Esophagus (tissue), 2 donors: ENCODE data around the gene ITM2A. TPM values are rescaled to one million over a fixed set of nuclear protein-coding genes. Genes with fewer than 3 reads are reported as not detected.

Source experiments
- H3K27ac ChIP-seq, 2 donors: one replicate each; pipeline ENCODE4 v1.5.1; 2013; ENCODE audit warnings: low read depth in 2 of 2, mild to moderate bottlenecking in 2 of 2, inconsistent platforms in 1 of 2, low read length in 1 of 2, moderate library complexity in 1 of 2
- H3K27me3 ChIP-seq, 2 donors: one replicate each; pipeline ENCODE4 v1.6.1; 2013; ENCODE audit warnings: low read length in 2 of 2, control low read depth in 1 of 2, mild to moderate bottlenecking in 1 of 2; ENCODE audit not compliant: insufficient read depth in 2 of 2, control insufficient read depth in 1 of 2
- H3K36me3 ChIP-seq, 2 donors: one replicate each; pipeline ENCODE4 v1.6.1; 2013; ENCODE audit warnings: low read length in 1 of 2; ENCODE audit not compliant: control insufficient read depth in 2 of 2, insufficient read depth in 2 of 2
- H3K4me1 ChIP-seq, 2 donors: one replicate each; pipeline ENCODE4 v1.6.1; 2013; ENCODE audit warnings: low read length in 1 of 2; ENCODE audit not compliant: control insufficient read depth in 2 of 2, insufficient read depth in 2 of 2
- H3K4me3 ChIP-seq, 2 donors: one replicate each; pipeline ENCODE4 v1.5.1; 2013; ENCODE audit warnings: low read length in 2 of 2, mild to moderate bottlenecking in 2 of 2, low read depth in 1 of 2, moderate library complexity in 1 of 2
- H3K9me3 ChIP-seq, 2 donors: one replicate each; pipeline ENCODE4 v1.6.1; 2013; ENCODE audit warnings: mild to moderate bottlenecking in 2 of 2, low read depth in 1 of 2, low read length in 1 of 2, moderate library complexity in 1 of 2; ENCODE audit not compliant: control insufficient read depth in 2 of 2, insufficient read depth in 1 of 2
- WGBS, 2 donors: extraction: QIAGEN DNeasy Blood & Tissue Kit; methylation state at CpG; one replicate each; pipeline ENCODE4 v1.1.7; 2013; 5-methylcytosine and 5-hydroxymethylcytosine counted together
- polyA plus RNA-seq, 2 donors: library from polyadenylated mRNA; stranded (reverse); fragments of 200-250 nt; gene quantifications; one replicate each; pipeline ENCODE4 v1.2.3, GENCODE V29; 2013
- donor health status: healthy with polysubstance abuse.
- donor health status: Bipolar disorder and iron deficiency.

Gene ITM2A
- polyA plus RNA-seq, 2 donors: 2.2 to 9.7 TPM

- H3K36me3 ChIP-seq: no peaks in the 10 kb centered on the region
- H3K27me3 ChIP-seq: no peaks in the 10 kb centered on the region
- H3K9me3 ChIP-seq: no peaks in the 10 kb centered on the region
- no peak overlapping the region for H3K4me3 ChIP-seq
- H3K4me1 ChIP-seq: no peaks in the 10 kb centered on the region
- 75 to 93% methylated on average over 1 of the region's 1 CpG for WGBS, 2 donors
- no peak overlapping the region for H3K27ac ChIP-seq
These were observed 4.5 kb upstream of the ITM2A start for GRCh38 chrX:79371640-79372039.

DNA sequence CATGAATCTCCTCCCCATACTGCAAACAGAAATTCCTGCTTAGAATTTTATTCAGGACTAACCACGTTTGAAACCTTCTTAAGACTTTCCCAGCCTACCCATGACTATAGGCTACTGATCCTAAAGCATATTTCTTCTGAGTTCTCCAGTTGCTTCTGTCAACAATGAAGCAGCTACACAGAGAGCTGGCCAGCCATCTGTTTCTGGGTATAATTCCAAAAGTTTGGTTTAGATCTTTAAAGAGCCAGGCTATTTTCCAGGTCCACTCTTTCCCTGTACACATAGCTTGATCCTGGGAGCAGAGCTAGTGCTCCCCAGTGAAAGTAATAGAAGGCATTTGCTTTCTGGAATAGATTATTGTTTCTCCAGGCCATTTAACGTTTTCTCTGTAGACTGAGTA is 4.0 kb upstream of the ITM2A start:
- H3K4me1 ChIP-seq: no peaks in the 10 kb centered on the region
- H3K9me3 ChIP-seq: no peaks in the 10 kb centered on the region
- WGBS, 2 donors: 22 to 44% methylated on average over 2 of the region's 2 CpGs
- no peak overlapping the region for H3K27ac ChIP-seq
- H3K36me3 ChIP-seq: no peaks in the 10 kb centered on the region
- H3K27me3 ChIP-seq: no peaks in the 10 kb centered on the region
- H3K4me3 ChIP-seq: no peak overlapping the region

DNA sequence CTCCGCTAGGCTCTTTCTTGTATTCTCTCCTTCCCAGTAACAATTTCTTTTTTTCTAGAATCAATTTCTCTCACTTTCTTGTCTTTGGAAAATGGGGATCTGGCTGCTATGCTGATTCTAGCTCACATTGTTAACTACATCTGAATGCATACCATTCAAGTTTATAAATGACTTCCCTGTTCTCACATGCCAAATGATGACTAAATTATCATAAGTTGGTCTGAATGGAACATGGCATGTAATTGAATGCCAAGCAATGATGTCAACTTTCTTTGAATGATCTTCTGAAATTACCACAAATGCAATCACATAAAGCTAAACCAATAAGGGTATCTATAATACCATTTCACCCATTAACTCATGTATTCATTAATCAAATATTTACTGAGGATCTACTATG is 2.7 kb upstream of the ITM2A start:
- no peaks in the 10 kb centered on the region for H3K36me3 ChIP-seq
- H3K4me1 ChIP-seq: no peaks in the 10 kb centered on the region
- H3K27ac ChIP-seq: no peak overlapping the region
- no peaks in the 10 kb centered on the region for H3K27me3 ChIP-seq
- no peaks in the 10 kb centered on the region for H3K9me3 ChIP-seq
- WGBS, 2 donors: 89 to 96% methylated on average over 1 of the region's 1 CpG
- no peak overlapping the region for H3K4me3 ChIP-seq

DNA sequence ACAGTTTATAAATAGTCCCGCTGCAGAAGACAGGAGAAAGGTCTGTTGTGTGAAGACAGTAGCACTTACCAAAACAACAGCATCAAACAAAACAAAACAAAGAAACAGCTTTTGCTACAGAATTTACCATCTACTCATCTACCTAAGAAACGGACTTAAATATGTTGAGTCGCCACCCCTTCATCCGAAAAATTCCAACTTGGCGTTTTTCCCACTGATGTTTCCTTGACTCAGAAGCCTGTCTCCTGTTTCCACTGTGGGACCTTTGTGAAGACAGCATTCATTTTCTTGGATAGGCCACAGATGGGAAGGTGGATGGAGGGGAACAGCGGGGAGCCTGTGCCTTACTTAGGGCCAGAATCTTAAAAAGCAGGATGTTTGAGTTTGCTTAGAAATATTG is 1.3 kb upstream of the ITM2A start:
- H3K27ac ChIP-seq: no peak overlapping the region
- H3K27me3 ChIP-seq: no peaks in the 10 kb centered on the region
- no peaks in the 10 kb centered on the region for H3K4me1 ChIP-seq
- H3K4me3 ChIP-seq: no peak overlapping the region
- WGBS, 2 donors: 75 to 78% methylated on average over 6 of the region's 6 CpGs
- H3K9me3 ChIP-seq: no peaks in the 10 kb centered on the region
- H3K36me3 ChIP-seq: no peaks in the 10 kb centered on the region

DNA sequence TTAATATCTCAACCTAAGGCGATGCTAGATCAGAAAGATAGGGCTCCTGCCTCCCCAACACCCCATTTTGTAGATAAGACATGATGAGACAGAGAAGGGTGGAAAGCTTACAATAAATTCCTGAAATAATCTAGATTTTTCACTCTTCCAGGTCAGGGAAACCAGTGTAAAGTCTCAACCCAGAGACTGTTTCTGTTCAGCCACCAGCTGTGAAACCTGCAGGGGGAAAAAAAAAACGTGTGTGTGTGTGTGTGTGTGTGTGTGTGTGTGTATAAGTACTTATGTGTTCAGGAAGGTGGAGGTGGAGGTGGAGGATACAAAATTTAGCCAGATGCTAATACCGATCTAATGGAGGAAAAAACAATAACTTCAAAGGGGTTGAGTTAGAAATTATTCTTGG is 773 bp upstream of the ITM2A start:
- Histone ChIP-seq H3K27ac (no peak overlapping the region), H3K9me3 (no peaks in the 10 kb centered on the region), H3K4me3 (no peak overlapping the region), H3K36me3 (no peaks in the 10 kb centered on the region), H3K27me3 (no peaks in the 10 kb centered on the region), H3K4me1 (no peaks in the 10 kb centered on the region)
- 41 to 43% methylated on average over 3 of the region's 3 CpGs for WGBS, 2 donors

GRCh38 chrX:79366556-79366872 is 620 bp downstream of the ITM2A start:
- WGBS, 2 donors: 1 to 18% methylated on average over 6 of the region's 6 CpGs
- Histone ChIP-seq H3K4me1 (no peaks in the 10 kb centered on the region), H3K27ac (peak overlapping the region in 1 of 2 donors; percentile 58), H3K36me3 (no peaks in the 10 kb centered on the region), H3K9me3 (no peaks in the 10 kb centered on the region), H3K4me3 (peak overlapping the region; percentile 43 to 51), H3K27me3 (no peaks in the 10 kb centered on the region)

DNA sequence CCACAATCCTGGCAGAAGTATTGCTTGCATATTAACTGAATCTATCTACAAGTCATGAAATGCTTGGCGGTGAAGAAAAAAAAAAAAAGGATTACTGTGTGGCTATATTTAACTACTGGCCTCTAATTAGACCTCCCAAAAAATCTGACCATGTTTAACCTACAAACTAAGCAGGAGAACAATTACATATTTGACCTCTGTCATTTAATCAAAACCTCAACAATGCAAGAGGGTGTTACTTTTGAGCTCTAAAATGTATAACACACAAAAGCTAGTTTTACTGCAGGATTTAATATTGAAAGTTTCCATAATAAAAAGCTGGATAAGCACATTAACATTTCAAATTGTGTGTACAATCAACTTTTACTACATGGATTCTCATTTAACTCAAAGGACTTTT is 1.5 kb downstream of the ITM2A start:
- no peaks in the 10 kb centered on the region for H3K36me3 ChIP-seq
- H3K27me3 ChIP-seq: no peaks in the 10 kb centered on the region
- H3K9me3 ChIP-seq: no peaks in the 10 kb centered on the region
- 26 to 38% methylated on average over 1 of the region's 1 CpG for WGBS, 2 donors
- H3K4me3 ChIP-seq: no peak overlapping the region
- no peaks in the 10 kb centered on the region for H3K4me1 ChIP-seq
- H3K27ac ChIP-seq: no peak overlapping the region

DNA sequence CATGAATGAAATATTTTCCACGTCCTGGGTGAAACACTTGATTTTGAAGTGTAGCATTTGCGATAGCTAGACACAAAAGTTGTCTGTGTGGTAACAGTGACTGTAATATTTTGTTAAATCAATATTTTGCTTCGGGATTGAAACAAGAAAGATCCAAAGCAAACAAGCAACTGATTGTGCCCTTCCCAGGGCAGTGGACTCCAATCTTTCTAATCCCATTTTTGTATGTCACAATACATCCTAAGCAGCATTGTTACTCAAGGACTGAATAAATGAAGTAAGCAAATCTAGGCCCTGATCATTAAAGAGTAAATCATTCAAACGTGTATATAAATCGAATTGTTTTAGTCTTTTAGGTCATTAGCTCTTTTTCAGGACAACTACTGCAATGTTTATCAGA is 2.8 kb downstream of the ITM2A start:
- H3K4me3 ChIP-seq: no peak overlapping the region
- H3K27ac ChIP-seq: no peak overlapping the region
- H3K27me3 ChIP-seq: no peaks in the 10 kb centered on the region
- H3K4me1 ChIP-seq: no peaks in the 10 kb centered on the region
- WGBS, 2 donors: 47 to 50% methylated on average over 5 of the region's 5 CpGs
- no peaks in the 10 kb centered on the region for H3K9me3 ChIP-seq
- H3K36me3 ChIP-seq: no peaks in the 10 kb centered on the region

GRCh38 chrX:79361192-79361870 is 5.8 kb downstream of the ITM2A start:
- no peak overlapping the region for H3K4me3 ChIP-seq
- no peaks in the 10 kb centered on the region for H3K9me3 ChIP-seq
- WGBS, 2 donors: 72 to 80% methylated on average over 6 of the region's 6 CpGs
- H3K27ac ChIP-seq: no peak overlapping the region
- no peaks in the 10 kb centered on the region for H3K36me3 ChIP-seq
- H3K27me3 ChIP-seq: no peaks in the 10 kb centered on the region
- H3K4me1 ChIP-seq: no peaks in the 10 kb centered on the region
